Natural killer cell (primary cell): ENCODE results near the gene CNTFR. TPM values are rescaled to one million over a fixed set of nuclear protein-coding genes. Genes with fewer than 3 reads are reported as not detected.

Experiments used
- ATAC-seq, 3 donors: fragments of 150-1000 bp in 2 of 3; fragments of 200-7000 bp in 1 of 3; cut with Tn5 transposase; 1 replicate in 1 of 3; 2 replicates in 2 of 3; pipeline ENCODE4 v1.10.0; 2021; ENCODE audit warnings: mild to moderate bottlenecking in 2 of 3, moderate library complexity in 2 of 3
- DNase-seq, 2 donors: peaks; one replicate each; pipeline versions ENCODE4 v3.0.0 to v3.0.0-alpha.2; 2013 to 2021; ENCODE audit warnings: mixed read lengths in 1 of 2
- H3K27ac ChIP-seq: one replicate; pipeline ENCODE4 v1.5.1; 2013; ENCODE audit warnings: mild to moderate bottlenecking, low read length
- H3K27me3 ChIP-seq: one replicate; pipeline ENCODE4 v1.6.1; 2013; ENCODE audit warnings: low read length; ENCODE audit not compliant: control insufficient read depth, insufficient read depth
- H3K36me3 ChIP-seq: one replicate; pipeline ENCODE4 v1.6.1; 2013; ENCODE audit warnings: low read length; ENCODE audit not compliant: control insufficient read depth, insufficient read depth
- H3K4me1 ChIP-seq: one replicate; pipeline ENCODE4 v1.6.1; 2013; ENCODE audit warnings: low read length; ENCODE audit not compliant: control insufficient read depth, insufficient read depth
- H3K4me3 ChIP-seq: one replicate; pipeline ENCODE4 v1.5.1; 2013; ENCODE audit warnings: low read length
- H3K9me3 ChIP-seq: one replicate; pipeline ENCODE4 v1.6.1; 2013; ENCODE audit warnings: low read length; ENCODE audit not compliant: control insufficient read depth, insufficient read depth
- H3K27ac Mint-ChIP-seq, 2 donors: one replicate each; pipeline ENCODE4 v1.8.0; 2022; ENCODE audit warnings: mild to moderate bottlenecking in 2 of 2, mixed read lengths in 2 of 2, moderate library complexity in 1 of 2
- H3K27me3 Mint-ChIP-seq, 2 donors: one replicate each; pipeline ENCODE4 v1.8.0; 2022; ENCODE audit warnings: low read depth in 2 of 2, mixed read lengths in 2 of 2
- H3K36me3 Mint-ChIP-seq: one replicate; pipeline ENCODE4 v1.8.0; 2022; ENCODE audit warnings: mixed read lengths
- H3K4me1 Mint-ChIP-seq, 2 donors: one replicate each; pipeline ENCODE4 v1.8.0; 2022; ENCODE audit warnings: mixed read lengths in 2 of 2
- H3K4me3 Mint-ChIP-seq: one replicate; pipeline ENCODE4 v1.8.0; 2022; ENCODE audit warnings: mild to moderate bottlenecking, moderate library complexity, mixed read lengths
- H3K9me3 Mint-ChIP-seq, 2 donors: one replicate each; pipeline ENCODE4 v1.8.0; 2022; ENCODE audit warnings: mixed read lengths in 2 of 2
- WGBS: methylation state at CpG from one replicate; pipeline ENCODE4 v1.1.7; 2013; ENCODE audit warnings: missing lambda C conversion rate; ENCODE audit not compliant: insufficient coverage; 5-methylcytosine and 5-hydroxymethylcytosine counted together
- intact Hi-C: fragments of 100-400 bp; cut with micrococcal nuclease; formaldehyde crosslinking; loops from one replicate; pipeline ENCODE4 v1.14.2; 2022
- total RNA-seq, 4 donors: library from RNA; stranded (reverse); fragments of 120-200 nt in 1 of 4; gene quantifications; one replicate each; pipeline versions ENCODE4 v1.2.3 to v1.2.4, GENCODE V29; 2013 to 2022
- TF ChIP-seq, protein P1 (sequence below): fragments of 200-600 bp; IDR thresholded peaks from one replicate; pipeline ENCODE4 v1.8.0; 2022; ENCODE audit warnings: antibody characterized with exemption

Gene CNTFR
- total RNA-seq, 3 donors from 2014 or later (not counting 1 experiment from before 2014, with no cell fraction given): not detected

DNA sequence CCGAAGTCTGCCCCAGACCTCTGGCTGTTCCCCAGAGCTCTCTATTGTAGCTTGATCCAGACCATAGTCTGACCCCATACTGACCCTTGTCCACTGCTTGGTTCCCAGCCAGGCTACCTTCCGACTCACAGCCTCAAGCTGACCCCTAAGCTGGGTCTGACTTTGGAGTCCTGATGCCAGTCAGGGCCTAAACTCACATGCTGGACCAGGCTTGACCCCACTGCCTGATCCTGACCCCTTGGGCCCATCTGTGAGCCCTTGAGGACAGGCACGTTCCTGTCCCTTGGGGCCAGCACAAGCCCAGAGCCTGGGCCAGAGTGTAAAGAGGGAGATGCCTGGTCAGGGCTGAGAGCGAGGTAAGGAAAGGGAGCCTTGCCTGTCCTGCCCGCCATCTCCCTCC is 34.0 kb downstream of the CNTFR start:
- TF ChIP-seq, protein P1, sequence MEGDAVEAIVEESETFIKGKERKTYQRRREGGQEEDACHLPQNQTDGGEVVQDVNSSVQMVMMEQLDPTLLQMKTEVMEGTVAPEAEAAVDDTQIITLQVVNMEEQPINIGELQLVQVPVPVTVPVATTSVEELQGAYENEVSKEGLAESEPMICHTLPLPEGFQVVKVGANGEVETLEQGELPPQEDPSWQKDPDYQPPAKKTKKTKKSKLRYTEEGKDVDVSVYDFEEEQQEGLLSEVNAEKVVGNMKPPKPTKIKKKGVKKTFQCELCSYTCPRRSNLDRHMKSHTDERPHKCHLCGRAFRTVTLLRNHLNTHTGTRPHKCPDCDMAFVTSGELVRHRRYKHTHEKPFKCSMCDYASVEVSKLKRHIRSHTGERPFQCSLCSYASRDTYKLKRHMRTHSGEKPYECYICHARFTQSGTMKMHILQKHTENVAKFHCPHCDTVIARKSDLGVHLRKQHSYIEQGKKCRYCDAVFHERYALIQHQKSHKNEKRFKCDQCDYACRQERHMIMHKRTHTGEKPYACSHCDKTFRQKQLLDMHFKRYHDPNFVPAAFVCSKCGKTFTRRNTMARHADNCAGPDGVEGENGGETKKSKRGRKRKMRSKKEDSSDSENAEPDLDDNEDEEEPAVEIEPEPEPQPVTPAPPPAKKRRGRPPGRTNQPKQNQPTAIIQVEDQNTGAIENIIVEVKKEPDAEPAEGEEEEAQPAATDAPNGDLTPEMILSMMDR: no peak
- DNase-seq (no peak), ATAC-seq (no peak)
- peaks cover 3% of the 10 kb centered on the region for H3K27me3 ChIP-seq
- no peaks in the 10 kb centered on the region for H3K9me3 ChIP-seq
- Mint-ChIP-seq H3K4me1 (no peaks in the 10 kb centered on the region), H3K9me3 (no peaks in the 10 kb centered on the region), H3K4me3 (no peak overlapping the region), H3K27ac (no peak overlapping the region), H3K27me3 (peaks cover 7 to 22% of the 10 kb centered on the region in 2 donors), H3K36me3 (no peaks in the 10 kb centered on the region)
- no peaks in the 10 kb centered on the region for H3K4me1 ChIP-seq
- no peak overlapping the region for H3K4me3 ChIP-seq
- 66% methylated on average over 3 of the region's 5 CpGs for WGBS
- intact Hi-C loops: no loop called here
- no peak overlapping the region for H3K27ac ChIP-seq
- H3K36me3 ChIP-seq: no peaks in the 10 kb centered on the region

DNA sequence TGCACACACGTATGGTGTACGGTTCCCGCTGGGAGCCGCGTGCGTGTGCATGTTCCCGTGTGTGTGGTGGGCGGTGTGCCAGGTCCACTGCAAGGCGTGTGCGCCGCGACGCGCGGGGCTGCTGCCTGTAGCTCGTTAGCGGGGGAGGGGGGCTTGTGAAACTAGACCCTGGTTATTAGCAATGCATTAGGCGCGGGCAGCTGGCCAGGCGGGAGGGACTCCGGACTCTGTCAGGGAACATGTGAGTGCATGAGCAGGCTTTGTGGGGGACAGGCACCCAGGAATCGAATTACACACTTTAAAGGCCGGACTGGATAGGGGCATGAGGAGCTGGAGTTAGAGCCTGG is 34.5 kb downstream of the CNTFR start:
- Histone ChIP-seq H3K27me3 (peaks cover 3% of the 10 kb centered on the region), H3K4me1 (no peaks in the 10 kb centered on the region), H3K27ac (no peak overlapping the region), H3K36me3 (no peaks in the 10 kb centered on the region), H3K9me3 (no peaks in the 10 kb centered on the region), H3K4me3 (no peak overlapping the region)
- H3K4me3 Mint-ChIP-seq: no peak overlapping the region
- no peak for ATAC-seq
- TF ChIP-seq, protein P1: no peak
- WGBS: 87% methylated on average over 23 of the region's 23 CpGs
- no peaks in the 10 kb centered on the region for H3K9me3 Mint-ChIP-seq
- peaks cover 2 to 18% of the 10 kb centered on the region in 2 donors for H3K27me3 Mint-ChIP-seq
- no peak for DNase-seq
- no peak overlapping the region for H3K27ac Mint-ChIP-seq
- H3K36me3 Mint-ChIP-seq: no peaks in the 10 kb centered on the region
- H3K4me1 Mint-ChIP-seq: no peaks in the 10 kb centered on the region
- intact Hi-C loops: no loop called here

DNA sequence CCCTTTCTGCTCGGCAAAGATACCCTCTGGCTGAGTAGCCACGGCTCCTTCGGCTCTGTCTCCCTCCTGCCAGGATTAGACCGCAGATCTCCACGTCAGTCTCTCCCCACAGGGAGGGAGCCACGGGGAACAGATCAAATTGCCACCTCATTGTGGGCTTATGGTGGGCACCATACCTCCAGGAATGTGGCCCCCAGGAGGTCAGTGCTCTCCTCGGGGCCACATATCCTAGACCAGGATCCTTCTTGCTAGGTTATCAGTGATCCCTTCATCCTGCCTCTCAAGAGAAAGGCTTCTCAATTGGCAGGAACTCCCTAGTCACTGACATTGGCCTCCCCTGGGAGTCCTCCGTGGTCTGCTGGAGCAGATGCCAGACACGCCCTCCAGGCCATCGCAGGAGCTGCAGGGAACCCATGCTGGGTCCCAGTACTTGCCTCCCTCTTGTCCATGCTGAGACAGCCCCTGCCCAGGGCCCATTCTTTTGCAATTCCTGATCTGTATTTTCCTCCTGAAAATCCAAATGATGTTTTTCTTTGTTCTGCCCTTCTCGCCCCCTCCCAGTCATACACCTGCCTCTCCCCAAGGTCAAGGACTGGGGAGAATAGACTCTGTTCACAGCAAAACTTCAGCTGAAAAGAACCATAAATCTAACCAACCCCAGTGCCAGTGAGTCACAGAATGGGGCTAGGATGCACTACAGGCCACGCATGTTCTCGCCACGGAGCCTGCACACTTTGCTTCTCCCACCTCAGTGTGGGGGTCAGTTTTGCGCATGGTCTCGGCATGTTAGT is 35.1 kb downstream of the CNTFR start:
- peaks cover 0 to 16% of the 10 kb centered on the region in 2 donors for H3K27me3 Mint-ChIP-seq
- 72% methylated on average over 16 of the region's 16 CpGs for WGBS
- no peak overlapping the region for H3K27ac ChIP-seq
- TF ChIP-seq, protein P1: no peak
- no peaks in the 10 kb centered on the region for H3K4me1 ChIP-seq
- DNase-seq (no peak), ATAC-seq (no peak)
- intact Hi-C loops: no loop called here
- H3K9me3 ChIP-seq: no peaks in the 10 kb centered on the region
- H3K4me3 ChIP-seq: no peak overlapping the region
- H3K4me3 Mint-ChIP-seq: no peak overlapping the region
- H3K4me1 Mint-ChIP-seq: no peaks in the 10 kb centered on the region
- H3K9me3 Mint-ChIP-seq: no peaks in the 10 kb centered on the region
- H3K27ac Mint-ChIP-seq: no peak overlapping the region
- H3K36me3 ChIP-seq: no peaks in the 10 kb centered on the region
- no peaks in the 10 kb centered on the region for H3K36me3 Mint-ChIP-seq
- H3K27me3 ChIP-seq: peaks cover under 1% of the 10 kb centered on the region

DNA sequence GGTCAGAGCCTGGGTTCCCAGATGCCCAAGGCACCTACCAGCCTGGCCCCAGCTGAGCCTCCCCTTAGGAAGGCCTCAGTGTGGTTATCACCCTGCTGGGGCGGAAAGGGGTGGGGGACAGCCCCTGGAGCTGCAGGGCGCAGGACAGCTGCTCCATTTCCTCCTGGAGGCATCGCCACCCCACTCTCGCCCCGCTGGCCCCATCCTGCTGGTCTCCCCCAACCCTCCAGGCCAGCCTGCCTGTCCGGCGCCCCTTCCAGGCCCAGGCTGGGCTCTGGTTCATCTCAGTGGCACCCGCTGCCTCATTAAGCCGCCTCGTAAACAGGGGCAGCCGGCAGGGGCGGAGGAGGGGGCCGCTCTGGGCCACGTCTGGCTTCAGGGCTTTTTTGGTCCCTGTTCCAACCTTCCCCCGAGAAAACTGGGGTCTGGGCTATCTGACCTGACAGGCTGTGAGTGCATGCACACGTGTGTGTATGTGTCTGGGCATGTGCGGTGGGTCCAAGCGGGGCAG is 36.0 kb downstream of the CNTFR start:
- TF ChIP-seq, protein P1: no peak
- Mint-ChIP-seq H3K4me1 (no peaks in the 10 kb centered on the region), H3K36me3 (no peaks in the 10 kb centered on the region), H3K4me3 (no peak overlapping the region), H3K27ac (no peak overlapping the region), H3K27me3 (peaks cover 0 to 10% of the 10 kb centered on the region in 2 donors), H3K9me3 (no peaks in the 10 kb centered on the region)
- DNase-seq: no peak
- Histone ChIP-seq H3K4me3 (no peak overlapping the region), H3K27me3 (no peaks in the 10 kb centered on the region), H3K9me3 (no peaks in the 10 kb centered on the region), H3K4me1 (no peaks in the 10 kb centered on the region), H3K27ac (no peak overlapping the region), H3K36me3 (no peaks in the 10 kb centered on the region)
- intact Hi-C loops: no loop called here
- 81% methylated on average over 18 of the region's 18 CpGs for WGBS
- ATAC-seq: no peak
